GM19035 (cell line): ENCODE data around the gene PLEK.

Source experiments
- ATAC-seq: cut with Tn5 transposase; IDR thresholded peaks from one replicate; pipeline ENCODE4 v1.9.1; 2021; ENCODE audit not compliant: unreplicated experiment

The PLEK gene

GRCh38 chr2:68414452-68414851 lies 49.4 kb downstream of the PLEK start:
- ATAC-seq = no peak

GRCh38 chr2:68414876-68415275 lies 49.8 kb downstream of the PLEK start:
- ATAC-seq = no peak

GRCh38 chr2:68415521-68415920 lies 50.4 kb downstream of the PLEK start:
- ATAC-seq = no peak

GRCh38 chr2:68416081-68416675 lies 51.1 kb downstream of the PLEK start:
- no peak for ATAC-seq

- no peak for ATAC-seq
Measured at GRCh38 chr2:68417926-68418325, 52.8 kb downstream of the PLEK start.

- no peak for ATAC-seq
Measured at GRCh38 chr2:68418419-68418818, 53.3 kb downstream of the PLEK start.

- ATAC-seq = no peak
Measured at GRCh38 chr2:68418855-68419254, 53.8 kb downstream of the PLEK start.

- no peak for ATAC-seq
Measured at GRCh38 chr2:68420254-68420910, 55.3 kb downstream of the PLEK start.

GRCh38 chr2:68423966-68424650 lies 59.0 kb downstream of the PLEK start:
- peak; percentile 78 for ATAC-seq

- ATAC-seq = no peak
Measured at GRCh38 chr2:68425503-68425902, 60.4 kb downstream of the PLEK start.

- ATAC-seq = no peak
Measured at GRCh38 chr2:68426446-68426845, 61.4 kb downstream of the PLEK start.

GRCh38 chr2:68426848-68427579 lies 61.9 kb downstream of the PLEK start:
- peak; percentile 26 for ATAC-seq

GRCh38 chr2:68428126-68428525 lies 63.0 kb downstream of the PLEK start:
- ATAC-seq = no peak

GRCh38 chr2:68428746-68429145 lies 63.7 kb downstream of the PLEK start:
- ATAC-seq = no peak

- no peak for ATAC-seq
Measured at GRCh38 chr2:68429311-68429826, 64.3 kb downstream of the PLEK start.

- no peak for ATAC-seq
Measured at GRCh38 chr2:68431316-68431972, 66.4 kb downstream of the PLEK start.

- ATAC-seq = no peak
Measured at GRCh38 chr2:68432696-68433658, 67.9 kb downstream of the PLEK start.

- no peak for ATAC-seq
Measured at GRCh38 chr2:68434981-68435380, 69.9 kb downstream of the PLEK start.

GRCh38 chr2:68435615-68436014 lies 70.5 kb downstream of the PLEK start:
- no peak for ATAC-seq

- ATAC-seq = no peak
Measured at GRCh38 chr2:68436270-68436669, 71.2 kb downstream of the PLEK start.
